Measurements from ENCODE around the gene NHS.

The NHS gene

DNA sequence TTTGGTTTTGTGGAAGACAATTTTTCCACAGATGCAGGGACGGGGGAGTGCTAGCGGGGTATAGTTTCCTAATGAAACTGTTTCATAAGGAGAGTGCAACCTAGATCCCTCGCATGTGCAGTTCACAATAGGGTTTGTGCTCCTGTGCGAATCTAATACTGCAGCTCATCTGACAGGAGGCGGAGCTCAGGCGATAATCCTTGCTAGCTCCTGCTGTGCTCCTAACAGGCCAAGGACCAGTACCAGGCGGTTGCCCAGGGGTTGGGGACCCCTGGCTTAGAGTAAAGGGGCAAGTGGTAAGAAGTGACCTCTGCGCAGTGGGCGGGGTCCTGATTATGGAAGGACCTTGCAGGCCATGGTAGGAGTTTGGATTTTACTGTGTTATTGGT lies 366.1 kb downstream of the NHS start:
- no peaks in the 10 kb centered on the region for H3K9me3 ChIP-seq (replicated peaks; ENCODE audit: low read length)

DNA sequence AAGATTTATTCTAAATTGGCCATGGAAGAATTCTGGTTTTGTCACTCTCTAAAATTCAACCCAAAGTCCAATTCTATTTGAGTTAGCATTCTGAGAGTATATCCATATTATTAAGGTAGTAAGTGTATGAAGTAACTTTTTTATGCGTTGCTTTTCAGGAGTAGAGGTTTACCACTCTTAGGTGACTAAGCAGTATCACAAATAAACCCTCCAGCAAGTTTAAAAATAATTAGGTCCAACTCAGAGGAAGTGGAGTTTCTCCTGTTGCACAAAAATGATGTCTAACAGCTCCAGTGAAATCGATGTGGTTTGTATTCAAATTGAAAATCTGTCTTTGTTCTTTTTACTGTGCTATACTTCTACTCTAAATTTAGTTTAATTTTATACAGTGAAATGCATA lies 368.9 kb downstream of the NHS start:
- no peaks in the 10 kb centered on the region for H3K36me3 ChIP-seq (ENCODE audit: insufficient read depth, low read length)
- no peak overlapping the region for H3K9ac ChIP-seq (ENCODE audit: low read depth, low read length)
- H3K4me3 ChIP-seq (ENCODE audit: low read length): no peak overlapping the region
- no peaks in the 10 kb centered on the region for H3K27me3 ChIP-seq (ENCODE audit: control insufficient read depth, insufficient read depth, low read length)
- peaks cover 2% of the 10 kb centered on the region for H3K4me1 ChIP-seq (ENCODE audit: control insufficient read depth, insufficient read depth, low read length)
- no peak overlapping the region for H3K4me2 ChIP-seq (ENCODE audit: low read length)
- H3K9me3 ChIP-seq (replicated peaks; ENCODE audit: low read length): no peaks in the 10 kb centered on the region

More for the DNA sequence above, 366.1 kb downstream of the NHS start:
- no peak overlapping the region for H3K4me3 ChIP-seq (ENCODE audit: low read length)
- no peak overlapping the region for H3K9ac ChIP-seq (ENCODE audit: low read depth, low read length)
- H3K27me3 ChIP-seq (ENCODE audit: control insufficient read depth, insufficient read depth, low read length): no peaks in the 10 kb centered on the region
- H3K4me1 ChIP-seq (ENCODE audit: control insufficient read depth, insufficient read depth, low read length): peaks cover 2% of the 10 kb centered on the region
- H3K4me2 ChIP-seq (ENCODE audit: low read length): peak overlapping the region; percentile 43
- no peaks in the 10 kb centered on the region for H3K36me3 ChIP-seq (ENCODE audit: insufficient read depth, low read length)

DNA sequence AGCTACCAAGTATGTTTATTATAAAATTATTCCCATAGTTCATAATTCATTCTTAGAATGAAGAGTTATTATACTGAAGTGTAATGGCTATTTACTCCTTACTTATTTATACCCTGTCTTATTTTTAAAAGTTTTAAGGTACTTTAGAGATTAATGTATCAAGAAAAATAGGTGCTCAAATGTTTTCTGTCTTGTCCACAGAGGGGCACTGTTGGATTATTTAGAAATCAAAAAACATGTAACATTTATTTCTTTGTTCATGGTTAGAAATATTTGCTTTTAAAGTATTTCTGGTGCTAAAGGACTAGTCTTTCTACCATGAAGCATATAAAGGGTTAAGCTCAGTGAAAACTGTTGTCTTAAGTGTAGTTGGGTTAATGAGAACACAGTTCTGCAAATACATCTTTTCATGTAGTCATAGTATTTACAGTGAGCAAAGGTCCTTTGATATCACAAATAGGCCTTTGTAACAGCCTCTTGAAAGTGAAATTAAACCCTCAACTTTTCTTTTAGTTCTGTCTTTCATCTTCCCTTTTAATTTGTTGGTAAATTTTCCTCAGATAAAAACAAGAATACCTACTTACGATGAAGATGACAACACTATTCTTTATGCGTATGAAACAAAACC lies 370.0 kb downstream of the NHS start:
- Histone ChIP-seq H3K9me3 (replicated peaks; ENCODE audit: low read length) (no peaks in the 10 kb centered on the region), H3K4me3 (ENCODE audit: low read length) (no peak overlapping the region), H3K9ac (ENCODE audit: low read depth, low read length) (no peak overlapping the region), H3K27me3 (ENCODE audit: control insufficient read depth, insufficient read depth, low read length) (no peaks in the 10 kb centered on the region), H3K36me3 (ENCODE audit: insufficient read depth, low read length) (peaks cover 3% of the 10 kb centered on the region), H3K4me1 (ENCODE audit: control insufficient read depth, insufficient read depth, low read length) (no peaks in the 10 kb centered on the region), H3K4me2 (ENCODE audit: low read length) (no peak overlapping the region)

DNA sequence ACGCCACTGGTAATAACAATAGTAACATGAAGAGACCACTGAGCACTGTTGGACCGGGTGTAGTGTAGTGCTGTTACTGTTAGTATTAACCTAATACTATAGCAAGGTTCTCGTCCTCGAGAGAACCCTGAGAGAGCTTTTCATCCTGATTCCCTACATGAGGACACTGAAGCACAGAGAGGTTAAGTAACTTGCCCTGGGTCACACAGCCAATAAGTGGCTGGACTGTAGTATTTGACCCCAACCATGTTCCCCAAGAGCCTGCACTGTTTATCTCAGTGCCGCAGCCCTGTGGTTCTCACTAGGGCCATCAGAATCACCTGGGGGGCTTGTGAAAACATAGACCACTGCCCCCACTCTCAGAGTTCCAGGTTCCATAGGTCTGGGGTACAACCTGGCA lies 372.7 kb downstream of the NHS start:
- H3K36me3 ChIP-seq (ENCODE audit: insufficient read depth, low read length): peaks cover 11% of the 10 kb centered on the region
- no peaks in the 10 kb centered on the region for H3K27me3 ChIP-seq (ENCODE audit: control insufficient read depth, insufficient read depth, low read length)

DNA sequence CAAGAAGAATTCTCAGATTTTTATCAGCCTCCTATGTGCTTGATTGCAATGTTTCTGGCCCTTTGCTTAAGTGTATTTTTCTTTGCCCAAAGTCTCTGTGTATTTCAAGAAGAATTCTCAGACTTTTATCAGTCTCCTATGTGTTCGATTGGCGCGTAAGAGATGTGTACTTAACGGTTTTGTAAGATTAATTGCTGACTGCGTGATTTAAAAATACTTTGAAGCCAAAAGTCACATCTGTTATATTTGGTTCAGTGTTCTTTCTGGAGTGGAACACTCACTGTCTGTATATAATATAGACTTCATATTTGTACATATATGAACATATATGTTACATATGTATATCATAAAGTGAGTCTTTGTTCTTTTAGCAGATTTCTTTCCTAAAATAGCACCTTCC lies 373.7 kb downstream of the NHS start:
- Histone ChIP-seq H3K9me3 (replicated peaks; ENCODE audit: low read length) (no peaks in the 10 kb centered on the region), H3K4me2 (ENCODE audit: low read length) (no peak overlapping the region), H3K4me1 (ENCODE audit: control insufficient read depth, insufficient read depth, low read length) (no peaks in the 10 kb centered on the region), H3K27me3 (ENCODE audit: control insufficient read depth, insufficient read depth, low read length) (no peaks in the 10 kb centered on the region), H3K36me3 (ENCODE audit: insufficient read depth, low read length) (peaks cover 11% of the 10 kb centered on the region), H3K4me3 (ENCODE audit: low read length) (no peak overlapping the region), H3K9ac (ENCODE audit: low read depth, low read length) (no peak overlapping the region)

More for the DNA sequence above, 372.7 kb downstream of the NHS start:
- no peak overlapping the region for H3K4me2 ChIP-seq (ENCODE audit: low read length)
- H3K4me3 ChIP-seq (ENCODE audit: low read length): no peak overlapping the region
- H3K9ac ChIP-seq (ENCODE audit: low read depth, low read length): no peak overlapping the region
- H3K4me1 ChIP-seq (ENCODE audit: control insufficient read depth, insufficient read depth, low read length): no peaks in the 10 kb centered on the region
- H3K9me3 ChIP-seq (replicated peaks; ENCODE audit: low read length): no peaks in the 10 kb centered on the region

DNA sequence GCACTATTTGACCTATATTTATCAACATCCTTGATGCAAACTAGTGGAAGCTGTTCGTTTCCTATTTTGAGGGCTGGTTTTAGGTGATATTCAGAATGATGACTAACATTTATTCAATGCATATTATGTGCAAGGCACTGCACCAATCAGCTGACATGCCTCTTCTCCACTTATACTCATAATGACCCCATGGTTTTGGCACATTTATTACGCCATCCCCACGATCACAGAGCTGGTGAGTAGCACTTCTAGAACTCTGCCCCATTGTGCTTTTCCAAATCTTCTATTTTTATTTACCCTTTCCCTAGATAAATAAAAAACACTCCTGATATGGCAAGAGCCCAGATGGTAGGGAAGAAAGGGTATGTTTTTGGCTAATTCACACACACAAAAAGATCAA lies 375.4 kb downstream of the NHS start:
- Histone ChIP-seq H3K36me3 (ENCODE audit: insufficient read depth, low read length) (peaks cover 11% of the 10 kb centered on the region), H3K4me2 (ENCODE audit: low read length) (no peak overlapping the region), H3K4me1 (ENCODE audit: control insufficient read depth, insufficient read depth, low read length) (no peaks in the 10 kb centered on the region), H3K9ac (ENCODE audit: low read depth, low read length) (no peak overlapping the region), H3K4me3 (ENCODE audit: low read length) (no peak overlapping the region), H3K9me3 (replicated peaks; ENCODE audit: low read length) (no peaks in the 10 kb centered on the region), H3K27me3 (ENCODE audit: control insufficient read depth, insufficient read depth, low read length) (no peaks in the 10 kb centered on the region)

DNA sequence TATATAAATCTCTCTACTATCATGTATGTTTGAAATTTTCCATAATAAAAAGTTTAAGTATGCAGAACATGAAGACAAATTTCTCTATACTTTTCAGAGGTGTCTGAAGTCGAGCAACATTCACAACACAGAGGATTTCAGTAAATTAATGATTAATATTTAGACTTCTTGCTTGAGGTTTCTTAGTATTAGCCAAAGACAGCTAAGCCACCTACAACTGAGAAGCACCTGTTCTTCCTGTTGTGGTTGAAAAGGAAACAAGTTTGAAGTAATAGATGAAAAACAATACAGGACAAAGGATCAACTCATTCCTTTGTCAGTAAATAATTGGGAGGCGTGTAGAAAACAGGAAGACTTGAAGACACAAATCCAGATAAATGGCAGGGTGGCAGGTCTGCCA lies 383.4 kb downstream of the NHS start:
- Histone ChIP-seq H3K4me3 (ENCODE audit: low read length) (no peak overlapping the region), H3K27me3 (ENCODE audit: control insufficient read depth, insufficient read depth, low read length) (no peaks in the 10 kb centered on the region), H3K36me3 (ENCODE audit: insufficient read depth, low read length) (no peaks in the 10 kb centered on the region), H3K9me3 (replicated peaks; ENCODE audit: low read length) (no peaks in the 10 kb centered on the region), H3K4me2 (ENCODE audit: low read length) (no peak overlapping the region), H3K9ac (ENCODE audit: low read depth, low read length) (no peak overlapping the region), H3K4me1 (ENCODE audit: control insufficient read depth, insufficient read depth, low read length) (no peaks in the 10 kb centered on the region)

DNA sequence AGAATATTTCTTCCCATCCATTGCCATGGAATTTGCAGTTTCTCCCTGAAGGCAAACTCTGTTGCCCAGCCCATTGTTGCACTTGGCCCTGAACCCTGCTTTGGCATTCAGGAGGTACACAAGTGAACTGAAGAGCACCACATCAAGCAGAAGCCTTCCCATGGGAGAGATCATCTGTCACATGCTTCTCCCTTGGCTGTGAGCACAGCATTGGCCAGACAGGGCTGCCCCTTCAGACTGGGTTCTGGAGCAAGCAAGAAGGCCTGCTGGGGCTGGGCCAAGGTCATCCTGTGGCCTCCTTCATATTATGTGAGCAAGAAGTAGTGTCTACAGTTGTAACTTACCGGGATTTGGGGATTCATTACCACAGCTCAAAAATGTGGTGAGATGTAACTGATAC lies 385.0 kb downstream of the NHS start:
- H3K27me3 ChIP-seq (ENCODE audit: control insufficient read depth, insufficient read depth, low read length): peaks cover 4% of the 10 kb centered on the region
- no peaks in the 10 kb centered on the region for H3K9me3 ChIP-seq (replicated peaks; ENCODE audit: low read length)
- H3K36me3 ChIP-seq (ENCODE audit: insufficient read depth, low read length): no peaks in the 10 kb centered on the region
- H3K4me2 ChIP-seq (ENCODE audit: low read length): no peak overlapping the region
- no peaks in the 10 kb centered on the region for H3K4me1 ChIP-seq (ENCODE audit: control insufficient read depth, insufficient read depth, low read length)
- H3K4me3 ChIP-seq (ENCODE audit: low read length): no peak overlapping the region
- H3K9ac ChIP-seq (ENCODE audit: low read depth, low read length): no peak overlapping the region

DNA sequence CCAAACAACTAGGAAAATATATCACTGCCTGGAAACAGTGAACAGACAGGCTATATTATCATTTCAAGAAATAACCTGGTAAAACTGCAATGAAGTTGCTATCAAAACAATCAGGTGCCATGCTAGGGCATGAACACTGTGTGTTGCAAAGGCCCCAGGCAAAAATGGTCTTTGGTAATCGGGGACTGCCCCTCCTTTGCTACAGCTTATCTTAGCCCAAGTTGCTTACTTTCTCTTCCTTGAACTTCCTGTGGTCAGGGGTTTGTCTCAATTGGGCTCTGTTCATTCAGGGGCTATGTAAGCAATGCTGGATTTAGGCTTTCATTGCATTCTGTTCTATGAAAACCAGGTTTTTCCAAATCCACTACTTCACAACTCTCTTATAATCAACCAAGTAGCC lies 392.7 kb downstream of the NHS start:
- Histone ChIP-seq H3K9ac (ENCODE audit: low read depth, low read length) (no peak overlapping the region), H3K9me3 (replicated peaks; ENCODE audit: low read length) (no peaks in the 10 kb centered on the region), H3K36me3 (ENCODE audit: insufficient read depth, low read length) (no peaks in the 10 kb centered on the region), H3K4me3 (ENCODE audit: low read length) (no peak overlapping the region), H3K4me2 (ENCODE audit: low read length) (no peak overlapping the region), H3K27me3 (ENCODE audit: control insufficient read depth, insufficient read depth, low read length) (peaks cover 10% of the 10 kb centered on the region), H3K4me1 (ENCODE audit: control insufficient read depth, insufficient read depth, low read length) (no peaks in the 10 kb centered on the region)

DNA sequence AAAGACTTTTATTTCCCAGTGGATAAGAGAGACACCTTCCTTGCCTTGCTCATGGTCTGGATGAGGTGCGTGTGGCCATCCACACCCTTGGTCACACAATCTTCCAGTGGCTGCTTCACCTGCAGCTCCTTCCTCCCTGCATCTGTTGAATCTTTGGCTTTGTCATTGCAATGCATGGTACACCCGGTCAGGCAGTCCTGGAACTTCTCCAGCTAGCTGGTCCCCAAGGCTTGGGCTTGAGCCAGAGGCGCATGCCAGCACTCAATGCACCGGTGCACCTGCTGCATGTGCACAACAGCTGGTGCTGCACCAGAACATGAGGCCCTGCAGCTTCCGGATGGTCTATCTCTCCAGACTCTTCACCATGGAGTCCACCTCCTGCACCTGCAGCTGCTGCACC lies 394.0 kb downstream of the NHS start:
- no peak overlapping the region for H3K9ac ChIP-seq (ENCODE audit: low read depth, low read length)
- H3K27me3 ChIP-seq (ENCODE audit: control insufficient read depth, insufficient read depth, low read length): peaks cover 6% of the 10 kb centered on the region
- no peaks in the 10 kb centered on the region for H3K4me1 ChIP-seq (ENCODE audit: control insufficient read depth, insufficient read depth, low read length)
- no peaks in the 10 kb centered on the region for H3K9me3 ChIP-seq (replicated peaks; ENCODE audit: low read length)
- no peaks in the 10 kb centered on the region for H3K36me3 ChIP-seq (ENCODE audit: insufficient read depth, low read length)
- H3K4me3 ChIP-seq (ENCODE audit: low read length): no peak overlapping the region
- H3K4me2 ChIP-seq (ENCODE audit: low read length): no peak overlapping the region

DNA sequence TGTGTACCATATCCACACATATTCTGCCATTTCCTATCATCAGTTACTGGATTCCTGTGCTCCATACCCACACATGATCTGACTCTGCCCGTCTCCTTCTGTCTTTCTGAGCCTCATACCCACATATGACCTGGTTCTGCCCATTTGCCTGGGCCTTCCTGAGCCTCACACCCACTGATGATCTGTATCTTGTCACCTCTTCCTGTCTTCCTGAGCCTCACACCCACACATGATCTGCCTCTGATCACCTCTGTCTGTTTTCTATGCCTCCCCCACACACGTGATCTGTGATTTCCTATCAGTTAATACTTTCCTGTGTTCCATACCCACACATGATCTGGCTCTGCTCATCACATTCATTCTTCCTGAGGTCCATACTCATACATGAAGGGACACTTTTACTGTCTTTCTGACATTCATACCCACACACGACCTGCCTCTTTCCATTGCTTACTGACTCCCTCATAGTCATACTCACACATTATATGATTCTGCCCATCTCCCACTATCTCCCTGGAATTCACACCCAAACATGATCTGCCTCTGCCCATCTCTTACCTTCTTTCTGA lies 394.8 kb downstream of the NHS start:
- Histone ChIP-seq H3K36me3 (ENCODE audit: insufficient read depth, low read length) (no peaks in the 10 kb centered on the region), H3K4me1 (ENCODE audit: control insufficient read depth, insufficient read depth, low read length) (no peaks in the 10 kb centered on the region), H3K9ac (ENCODE audit: low read depth, low read length) (no peak overlapping the region), H3K4me2 (ENCODE audit: low read length) (no peak overlapping the region), H3K4me3 (ENCODE audit: low read length) (no peak overlapping the region), H3K27me3 (ENCODE audit: control insufficient read depth, insufficient read depth, low read length) (peaks cover 6% of the 10 kb centered on the region), H3K9me3 (replicated peaks; ENCODE audit: low read length) (no peaks in the 10 kb centered on the region)

DNA sequence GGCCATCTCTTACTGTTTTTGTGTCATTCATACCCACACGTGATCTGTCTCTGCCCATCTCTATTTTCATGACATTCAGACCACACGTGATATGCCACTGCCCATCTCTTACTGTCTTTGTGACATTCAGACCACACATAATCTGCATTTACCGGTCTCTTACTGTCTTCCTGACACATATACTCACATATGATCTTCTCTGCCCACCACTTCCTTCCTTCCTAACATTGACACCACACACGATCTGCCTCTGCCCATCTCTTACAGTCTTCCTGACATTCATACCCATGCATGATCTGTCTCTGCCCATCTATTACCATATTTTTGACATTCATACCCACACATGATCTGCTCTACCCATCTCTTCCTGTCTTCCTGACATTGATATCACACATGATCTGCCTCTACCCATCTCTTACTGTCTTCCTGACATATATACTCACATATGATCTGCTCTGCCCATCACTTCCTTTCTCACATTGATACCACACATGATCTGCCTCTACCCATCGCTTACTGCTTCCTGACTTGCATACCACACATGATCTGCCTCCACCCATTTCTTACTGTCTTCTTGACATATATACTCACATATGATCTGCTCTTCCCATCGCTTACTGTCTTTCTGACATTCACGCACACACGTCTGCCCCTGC lies 398.3 kb downstream of the NHS start:
- Histone ChIP-seq H3K4me1 (ENCODE audit: control insufficient read depth, insufficient read depth, low read length) (no peaks in the 10 kb centered on the region), H3K36me3 (ENCODE audit: insufficient read depth, low read length) (no peaks in the 10 kb centered on the region), H3K9ac (ENCODE audit: low read depth, low read length) (no peak overlapping the region), H3K4me3 (ENCODE audit: low read length) (no peak overlapping the region), H3K27me3 (ENCODE audit: control insufficient read depth, insufficient read depth, low read length) (peaks cover 2% of the 10 kb centered on the region), H3K9me3 (replicated peaks; ENCODE audit: low read length) (no peaks in the 10 kb centered on the region), H3K4me2 (ENCODE audit: low read length) (no peak overlapping the region)

Data from skeletal muscle satellite cell (primary cell).